Measurements from ENCODE around the gene CGNL1. TPM values are rescaled to one million over a fixed set of nuclear protein-coding genes. Genes with fewer than 3 reads are reported as not detected.

Gene CGNL1
- total RNA-seq, 1 experiment from 2014 or later = 0.31 TPM

DNA sequence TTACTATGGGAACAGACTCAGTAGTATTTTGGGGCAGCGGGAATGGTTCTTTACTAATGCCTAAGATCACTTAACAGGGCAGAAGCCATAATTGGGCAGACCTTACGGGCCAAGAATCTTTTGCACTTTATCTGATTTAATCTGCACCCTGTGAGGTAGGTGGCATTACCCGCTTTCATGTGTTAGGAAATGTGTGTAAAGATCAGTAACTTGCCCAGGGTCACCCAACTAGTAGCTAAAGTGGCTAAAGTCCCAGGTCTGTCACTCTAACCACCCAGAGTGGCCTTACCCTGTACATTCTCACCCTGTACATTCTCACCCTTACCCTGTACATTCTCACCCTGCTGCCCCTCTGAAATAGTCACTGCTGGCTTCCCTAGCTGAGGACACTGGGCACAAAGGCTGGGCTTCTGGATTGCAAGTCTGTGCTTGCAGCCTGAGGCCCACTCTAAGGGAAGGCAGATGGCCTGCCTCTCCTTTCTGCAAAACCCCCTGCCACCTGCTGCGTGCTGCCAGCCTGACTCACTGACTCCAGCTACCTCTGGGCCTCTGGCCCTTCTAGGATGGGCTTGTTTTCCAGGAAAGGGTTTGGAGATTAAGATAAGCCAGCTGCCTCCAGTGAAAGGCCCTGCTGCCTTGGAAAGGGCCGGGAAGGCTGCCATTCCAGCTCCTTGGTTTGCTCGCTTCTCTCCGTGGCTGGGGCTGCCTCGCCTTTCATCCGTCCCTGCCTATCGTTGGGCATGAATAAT, 177.9 kb downstream of the CGNL1 start:
- no peak overlapping the region for H3K27ac ChIP-seq
- no peaks in the 10 kb centered on the region for H3K9me2 ChIP-seq (ENCODE audit: insufficient read depth)
- H3F3A ChIP-seq (ENCODE audit: insufficient read depth, low read depth) = peaks cover 16% of the 10 kb centered on the region
- no peak overlapping the region for H2AFZ ChIP-seq
- ChIA-PET CTCF (interaction anchor here (0.6 kb wide), 1 partner anchor 58 kb away, joined by 3 read pairs; no protein-coding TSS in a partner anchor), POLR2A (ENCODE audit: unreplicated experiment) (no interaction called here)
- no peak overlapping the region for H3K4me3 ChIP-seq
- no peaks in the 10 kb centered on the region for H3K9me3 ChIP-seq (ENCODE audit: insufficient read depth, low read depth)
- peak in 1 of 2 experiments; percentile 15 for DNase-seq
- H3K4me1 ChIP-seq (replicated peaks; ENCODE audit: insufficient read depth) = peaks cover 28% of the 10 kb centered on the region
- no peak for TF ChIP-seq EZH2 (IDR thresholded peaks at IDR 0.05; ENCODE audit: low read depth)
- TF ChIP-seq, protein P1, sequence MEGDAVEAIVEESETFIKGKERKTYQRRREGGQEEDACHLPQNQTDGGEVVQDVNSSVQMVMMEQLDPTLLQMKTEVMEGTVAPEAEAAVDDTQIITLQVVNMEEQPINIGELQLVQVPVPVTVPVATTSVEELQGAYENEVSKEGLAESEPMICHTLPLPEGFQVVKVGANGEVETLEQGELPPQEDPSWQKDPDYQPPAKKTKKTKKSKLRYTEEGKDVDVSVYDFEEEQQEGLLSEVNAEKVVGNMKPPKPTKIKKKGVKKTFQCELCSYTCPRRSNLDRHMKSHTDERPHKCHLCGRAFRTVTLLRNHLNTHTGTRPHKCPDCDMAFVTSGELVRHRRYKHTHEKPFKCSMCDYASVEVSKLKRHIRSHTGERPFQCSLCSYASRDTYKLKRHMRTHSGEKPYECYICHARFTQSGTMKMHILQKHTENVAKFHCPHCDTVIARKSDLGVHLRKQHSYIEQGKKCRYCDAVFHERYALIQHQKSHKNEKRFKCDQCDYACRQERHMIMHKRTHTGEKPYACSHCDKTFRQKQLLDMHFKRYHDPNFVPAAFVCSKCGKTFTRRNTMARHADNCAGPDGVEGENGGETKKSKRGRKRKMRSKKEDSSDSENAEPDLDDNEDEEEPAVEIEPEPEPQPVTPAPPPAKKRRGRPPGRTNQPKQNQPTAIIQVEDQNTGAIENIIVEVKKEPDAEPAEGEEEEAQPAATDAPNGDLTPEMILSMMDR (conservative IDR thresholded peaks at IDR 0.05) = no peak
- H3K36me3 ChIP-seq (ENCODE audit: low read depth) = no peaks in the 10 kb centered on the region
- intact Hi-C loops (cut with micrococcal nuclease; ENCODE audit: unreplicated experiment) = no loop called here
- H4K20me1 ChIP-seq (ENCODE audit: insufficient read depth) = no peaks in the 10 kb centered on the region
- no TSS peak for BruUV-seq (replicated peaks)
- no peaks in the 10 kb centered on the region for H3K79me2 ChIP-seq (ENCODE audit: low read depth)
- no peaks in the 10 kb centered on the region for H3K27me3 ChIP-seq (ENCODE audit: insufficient read depth, low read depth)
- no peak overlapping the region for H3K4me2 ChIP-seq

DNA sequence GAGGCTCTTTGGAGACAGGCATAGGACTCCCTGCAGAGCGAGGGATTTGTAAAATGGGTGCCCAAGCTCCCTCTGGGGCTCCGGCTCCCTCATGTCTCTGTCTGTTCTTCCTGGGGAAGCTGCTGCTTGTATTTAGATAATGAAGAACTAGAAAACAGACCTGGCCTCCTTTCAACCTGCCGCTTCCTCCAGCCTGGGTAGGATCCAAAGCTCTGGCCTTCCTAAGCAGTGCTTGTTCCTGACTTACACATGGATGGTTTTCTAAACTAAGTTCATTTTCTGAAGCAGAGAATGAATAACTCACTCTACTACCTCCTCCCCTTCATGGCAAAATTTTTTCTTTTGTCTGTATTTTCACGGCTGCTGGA, 178.5 kb downstream of the CGNL1 start:
- BruUV-seq (replicated peaks) = no TSS peak
- Histone ChIP-seq H3K9me2 (ENCODE audit: insufficient read depth) (no peaks in the 10 kb centered on the region), H3K4me3 (no peak overlapping the region), H3K27ac (no peak overlapping the region), H3K79me2 (ENCODE audit: low read depth) (no peaks in the 10 kb centered on the region), H3K27me3 (ENCODE audit: insufficient read depth, low read depth) (no peaks in the 10 kb centered on the region), H2AFZ (no peak overlapping the region), H3F3A (ENCODE audit: insufficient read depth, low read depth) (peaks cover 16% of the 10 kb centered on the region), H3K4me2 (no peak overlapping the region), H3K4me1 (replicated peaks; ENCODE audit: insufficient read depth) (peaks cover 28% of the 10 kb centered on the region), H3K36me3 (ENCODE audit: low read depth) (no peaks in the 10 kb centered on the region), H4K20me1 (ENCODE audit: insufficient read depth) (no peaks in the 10 kb centered on the region), H3K9me3 (ENCODE audit: insufficient read depth, low read depth) (no peaks in the 10 kb centered on the region)
- intact Hi-C loops (cut with micrococcal nuclease; ENCODE audit: unreplicated experiment) = no loop called here
- no peak for DNase-seq
- ChIA-PET CTCF (interaction anchor here (0.6 kb wide), 1 partner anchor 57 kb away, joined by 3 read pairs; no protein-coding TSS in a partner anchor), POLR2A (ENCODE audit: unreplicated experiment) (no interaction called here)
- no peak for TF ChIP-seq EZH2 (IDR thresholded peaks at IDR 0.05; ENCODE audit: low read depth)
- TF ChIP-seq, protein P1 (conservative IDR thresholded peaks at IDR 0.05) = no peak

DNA sequence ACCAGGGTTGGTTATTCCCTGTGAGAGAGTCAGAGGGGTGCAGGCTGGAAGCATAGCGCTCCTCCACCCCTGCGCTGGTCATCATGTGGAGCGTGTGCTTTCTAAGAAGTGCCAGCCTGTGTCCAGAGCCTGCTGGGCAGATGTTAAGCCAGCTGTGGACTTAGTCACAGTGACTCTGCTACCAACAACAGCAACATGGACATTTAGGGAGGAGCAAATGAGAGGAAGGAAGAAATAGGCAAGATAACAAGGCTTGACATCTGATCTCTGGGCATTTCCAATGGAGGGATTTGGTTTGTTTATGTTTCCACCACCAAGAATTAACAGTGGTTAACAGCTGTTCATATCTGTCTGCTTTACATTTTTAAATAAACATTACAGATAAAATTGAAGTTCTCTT, 179.0 kb downstream of the CGNL1 start:
- CTCF ChIA-PET = no interaction called here
- H2AFZ ChIP-seq = no peak overlapping the region
- no peaks in the 10 kb centered on the region for H4K20me1 ChIP-seq (ENCODE audit: insufficient read depth)

More for the DNA sequence above, 179.0 kb downstream of the CGNL1 start:
- no peaks in the 10 kb centered on the region for H3K79me2 ChIP-seq (ENCODE audit: low read depth)
- POLR2A ChIA-PET (ENCODE audit: unreplicated experiment) = no interaction called here
- BruUV-seq (replicated peaks) = no TSS peak
- TF ChIP-seq EZH2 (IDR thresholded peaks at IDR 0.05; ENCODE audit: low read depth) = no peak
- TF ChIP-seq, protein P1 (conservative IDR thresholded peaks at IDR 0.05) = no peak
- intact Hi-C loops (cut with micrococcal nuclease; ENCODE audit: unreplicated experiment) = no loop called here
- no peak for DNase-seq
- H3K27ac ChIP-seq = no peak overlapping the region
- no peaks in the 10 kb centered on the region for H3K36me3 ChIP-seq (ENCODE audit: low read depth)
- no peak overlapping the region for H3K4me3 ChIP-seq
- no peaks in the 10 kb centered on the region for H3K9me2 ChIP-seq (ENCODE audit: insufficient read depth)
- H3K9me3 ChIP-seq (ENCODE audit: insufficient read depth, low read depth) = no peaks in the 10 kb centered on the region
- H3K4me1 ChIP-seq (replicated peaks; ENCODE audit: insufficient read depth) = peaks cover 25% of the 10 kb centered on the region
- peaks cover 16% of the 10 kb centered on the region for H3F3A ChIP-seq (ENCODE audit: insufficient read depth, low read depth)
- H3K4me2 ChIP-seq = no peak overlapping the region
- H3K27me3 ChIP-seq (ENCODE audit: insufficient read depth, low read depth) = no peaks in the 10 kb centered on the region
